Right cardiac atrium (tissue), 5 donors: ENCODE results near the gene LRRC8D. TPM values are rescaled to one million over a fixed set of nuclear protein-coding genes. Genes with fewer than 3 reads are reported as not detected.

Experiments used
- ATAC-seq, 2 donors: fragments of 200-7000 bp; cut with Tn5 transposase; one replicate each; pipeline versions ENCODE4 v1.8.0 to v1.9.1; 2020; ENCODE audit warnings: moderate library complexity in 2 of 2, mild to moderate bottlenecking in 1 of 2
- DNase-seq, 3 donors: peaks; one replicate each; pipeline ENCODE4 v3.0.0-alpha.2; 2020
- H3K27ac ChIP-seq: one replicate; pipeline ENCODE4 v1.5.1; 2013; ENCODE audit warnings: mild to moderate bottlenecking, low read length, control low read depth, moderate library complexity
- H3K27me3 ChIP-seq: one replicate; pipeline ENCODE4 v1.6.1; 2013; ENCODE audit not compliant: control insufficient read depth, insufficient read depth
- H3K4me1 ChIP-seq: one replicate; pipeline ENCODE4 v1.6.1; 2013; ENCODE audit warnings: low read length; ENCODE audit not compliant: control insufficient read depth, insufficient read depth
- H3K4me3 ChIP-seq: one replicate; pipeline ENCODE4 v1.5.1; 2013; ENCODE audit warnings: low read length, control low read depth
- H3K9me3 ChIP-seq: one replicate; pipeline ENCODE4 v1.6.1; 2013; ENCODE audit warnings: low read length; ENCODE audit not compliant: control insufficient read depth
- WGBS: extraction: QIAGEN DNeasy Blood & Tissue Kit; methylation state at CpG from one replicate; pipeline ENCODE4 v1.1.7; 2013; 5-methylcytosine and 5-hydroxymethylcytosine counted together
- intact Hi-C, 4 donors: fragments of 100-400 bp; cut with DNase I; formaldehyde crosslinking; loops; one replicate each; pipeline versions ENCODE4 v1.11.0 to v1.14.0; 2022 to 2023
- polyA plus RNA-seq: library from polyadenylated mRNA; stranded (reverse); fragments of 200-250 nt; gene quantifications from one replicate; pipeline ENCODE4 v1.2.3, GENCODE V29; 2013
- total RNA-seq, 4 donors: library from RNA; stranded (reverse); fragmentation: NEBNext Ultra II Directional; extraction: Animal tissue kit (Norgen Biotek cat#: 25700); gene quantifications; one replicate each; pipeline ENCODE4 v1.2.1, GENCODE V29; 2021
- donor health status: healthy with polysubstance abuse.
- donor health status: DM: no; HTN: yes; CAD: no.
- donor health status: DM: no; HTN: no; CAD: no.
- donor health status: DM: no; HTN: yes; CAD: no; lungs with severe emphysema.
- donor health status: DM: yes; HTN: yes; CAD: no.

LRRC8D gene
- total and polyA plus RNA-seq, 5 donors, result 3.6 to 8.2 (median 7.0) TPM

- DNase-seq (no peak), ATAC-seq (no peak)
- 89% methylated on average over 5 of the region's 5 CpGs for WGBS
- Histone ChIP-seq H3K4me3 (no peak overlapping the region), H3K9me3 (no peaks in the 10 kb centered on the region), H3K27ac (no peak overlapping the region), H3K4me1 (peaks cover 3% of the 10 kb centered on the region), H3K27me3 (no peaks in the 10 kb centered on the region)
- intact Hi-C loops, result no loop called here
Measured at GRCh38 chr1:89945852-89946476, 125.1 kb downstream of the LRRC8D start.

GRCh38 chr1:89946532-89946931, 125.7 kb downstream of the LRRC8D start:
- Histone ChIP-seq H3K27me3 (no peaks in the 10 kb centered on the region), H3K27ac (no peak overlapping the region), H3K4me3 (no peak overlapping the region), H3K9me3 (no peaks in the 10 kb centered on the region), H3K4me1 (peaks cover 3% of the 10 kb centered on the region)
- WGBS, result 54% methylated on average over 1 of the region's 1 CpG
- ATAC-seq, result no peak
- intact Hi-C loops, result no loop called here
- DNase-seq, result no peak

GRCh38 chr1:89948722-89949345, 128.0 kb downstream of the LRRC8D start:
- Histone ChIP-seq H3K27ac (no peak overlapping the region), H3K27me3 (no peaks in the 10 kb centered on the region), H3K4me3 (no peak overlapping the region), H3K4me1 (no peaks in the 10 kb centered on the region), H3K9me3 (no peaks in the 10 kb centered on the region)
- DNase-seq (no peak), ATAC-seq (no peak)
- 85% methylated on average over 6 of the region's 6 CpGs for WGBS
- intact Hi-C loops, result no loop called here

GRCh38 chr1:89949991-89950624, 129.3 kb downstream of the LRRC8D start:
- WGBS, result 15% methylated on average over 1 of the region's 1 CpG
- ATAC-seq, result no peak
- H3K27ac ChIP-seq, result no peak overlapping the region

DNA sequence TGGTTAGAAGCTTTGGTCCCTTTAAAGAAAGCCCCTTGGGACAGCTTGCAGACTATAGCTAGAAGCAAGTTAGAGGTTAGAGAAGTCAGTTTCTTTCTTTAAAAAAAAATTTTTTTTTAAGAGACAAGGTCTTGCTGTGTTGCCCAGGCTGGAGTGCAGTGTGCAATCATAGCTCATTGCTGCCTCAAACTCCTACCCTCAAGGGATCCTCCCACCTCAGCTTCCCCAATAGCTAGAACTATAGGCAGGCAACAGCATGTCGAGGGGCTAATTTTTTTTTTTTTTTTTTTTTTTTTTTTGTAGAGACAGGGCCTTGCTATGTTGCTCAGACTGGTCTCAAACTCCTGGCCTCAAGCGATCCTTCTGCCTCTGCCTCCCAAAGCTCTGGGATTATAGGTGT, 129.9 kb downstream of the LRRC8D start:
- Histone ChIP-seq H3K27me3 (no peaks in the 10 kb centered on the region), H3K4me1 (no peaks in the 10 kb centered on the region), H3K4me3 (no peak overlapping the region), H3K9me3 (no peaks in the 10 kb centered on the region), H3K27ac (no peak overlapping the region)
- WGBS, result 90% methylated on average over 2 of the region's 2 CpGs
- intact Hi-C loops, result no loop called here
- DNase-seq, result no peak
- no peak for ATAC-seq

More at GRCh38 chr1:89949991-89950624, 129.3 kb downstream of the LRRC8D start:
- no peaks in the 10 kb centered on the region for H3K9me3 ChIP-seq
- intact Hi-C loops, result no loop called here
- DNase-seq, result no peak
- H3K4me3 ChIP-seq, result no peak overlapping the region
- no peaks in the 10 kb centered on the region for H3K4me1 ChIP-seq
- no peaks in the 10 kb centered on the region for H3K27me3 ChIP-seq

GRCh38 chr1:89951766-89952604, 131.2 kb downstream of the LRRC8D start:
- Histone ChIP-seq H3K27me3 (no peaks in the 10 kb centered on the region), H3K4me1 (no peaks in the 10 kb centered on the region), H3K9me3 (no peaks in the 10 kb centered on the region), H3K27ac (no peak overlapping the region), H3K4me3 (no peak overlapping the region)
- WGBS, result 92% methylated on average over 5 of the region's 5 CpGs
- no peak for DNase-seq
- intact Hi-C loops, result no loop called here
- no peak for ATAC-seq

- Histone ChIP-seq H3K27me3 (no peaks in the 10 kb centered on the region), H3K9me3 (no peaks in the 10 kb centered on the region), H3K27ac (no peak overlapping the region), H3K4me1 (no peaks in the 10 kb centered on the region), H3K4me3 (no peak overlapping the region)
- DNase-seq, result no peak
- WGBS, result 98% methylated on average over 2 of the region's 2 CpGs
- intact Hi-C loops, result no loop called here
- no peak for ATAC-seq
Measured at GRCh38 chr1:89952605-89953130, 131.8 kb downstream of the LRRC8D start.

GRCh38 chr1:89953131-89953626, 132.3 kb downstream of the LRRC8D start:
- Histone ChIP-seq H3K4me3 (no peak overlapping the region), H3K27me3 (no peaks in the 10 kb centered on the region), H3K9me3 (no peaks in the 10 kb centered on the region), H3K4me1 (no peaks in the 10 kb centered on the region), H3K27ac (no peak overlapping the region)
- DNase-seq (peak in 1 of 3 donors; percentile 48), ATAC-seq (peak; percentile 61 to 74)
- intact Hi-C loops, result no loop called here
- WGBS, result 55% methylated on average over 1 of the region's 1 CpG

DNA sequence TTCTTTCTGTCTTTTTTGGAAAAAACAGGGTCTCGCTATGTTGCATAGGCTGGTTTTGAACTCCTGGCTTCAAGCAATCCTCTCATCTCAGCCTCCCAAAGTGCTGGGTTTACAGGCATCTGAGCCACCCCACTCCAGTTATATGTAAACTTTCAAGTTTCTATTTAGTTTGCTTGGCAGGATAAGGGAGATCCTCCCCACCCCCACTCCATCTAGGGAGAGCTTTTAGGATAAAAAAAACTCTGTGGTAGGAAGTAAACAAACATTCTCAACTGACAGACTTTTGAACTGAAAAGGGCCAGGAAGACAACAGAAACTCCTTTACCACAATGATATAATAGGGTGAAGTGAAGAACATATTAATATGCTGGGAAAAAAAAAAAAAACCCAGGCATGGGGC, 133.1 kb downstream of the LRRC8D start:
- Histone ChIP-seq H3K4me1 (no peaks in the 10 kb centered on the region), H3K27me3 (no peaks in the 10 kb centered on the region), H3K9me3 (no peaks in the 10 kb centered on the region), H3K4me3 (no peak overlapping the region), H3K27ac (no peak overlapping the region)
- WGBS, result 98% methylated on average over 1 of the region's 1 CpG
- ATAC-seq (no peak), DNase-seq (no peak)
- intact Hi-C loops, result no loop called here

- WGBS, result 95% methylated on average over 1 of the region's 1 CpG
- Histone ChIP-seq H3K27me3 (no peaks in the 10 kb centered on the region), H3K9me3 (no peaks in the 10 kb centered on the region), H3K27ac (no peak overlapping the region), H3K4me3 (no peak overlapping the region), H3K4me1 (no peaks in the 10 kb centered on the region)
- DNase-seq (no peak), ATAC-seq (no peak)
- intact Hi-C loops, result no loop called here
Measured at GRCh38 chr1:89954401-89954800, 133.6 kb downstream of the LRRC8D start.
